ENCODE data around the gene KLHL29. TPM values are rescaled to one million over a fixed set of nuclear protein-coding genes. Genes with fewer than 3 reads are reported as not detected.

The KLHL29 gene
- total RNA-seq, 1 experiment from 2014 or later = 3.8 TPM

DNA sequence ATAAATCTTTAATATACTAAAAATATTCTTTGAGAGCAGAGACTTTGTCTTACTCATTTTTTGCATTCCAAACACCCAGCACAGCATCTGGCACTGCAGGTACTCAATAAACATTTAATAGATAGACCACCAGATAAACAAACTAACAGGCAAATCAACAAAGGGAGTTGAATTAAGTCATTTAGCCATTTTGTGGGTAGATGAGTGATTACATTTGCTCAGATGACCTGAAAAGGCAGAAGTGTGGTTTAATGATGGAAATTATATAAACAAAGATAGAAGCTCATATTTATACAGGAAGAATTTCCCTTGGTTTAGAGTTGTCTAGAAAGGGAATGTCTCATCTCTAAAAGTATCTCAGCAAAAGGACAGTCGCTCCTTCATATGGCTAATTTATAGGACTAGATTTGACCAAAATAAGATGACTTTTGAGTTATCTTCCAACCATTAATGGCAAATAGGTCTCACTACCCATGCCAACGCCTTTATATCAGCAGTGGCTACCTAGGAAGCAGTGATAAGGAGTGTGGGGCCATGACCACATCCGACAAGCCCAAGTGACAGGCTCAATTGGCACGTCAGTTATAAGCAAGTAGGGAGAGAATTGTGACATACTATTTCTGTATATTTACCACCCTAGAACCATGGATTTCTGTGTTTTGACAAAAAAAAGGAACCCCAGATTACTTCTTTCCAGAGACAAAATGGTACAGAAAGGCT lies 368.5 kb downstream of the KLHL29 start:
- no peaks in the 10 kb centered on the region; the same call in 1 of the 2 replicates for H3K36me3 ChIP-seq (ENCODE audit: insufficient read depth, low read length)
- no peaks in the 10 kb centered on the region for H3K9me3 ChIP-seq (ENCODE audit: low read length)
- no peak overlapping the region for H3K4me3 ChIP-seq (ENCODE audit: low read length)

DNA sequence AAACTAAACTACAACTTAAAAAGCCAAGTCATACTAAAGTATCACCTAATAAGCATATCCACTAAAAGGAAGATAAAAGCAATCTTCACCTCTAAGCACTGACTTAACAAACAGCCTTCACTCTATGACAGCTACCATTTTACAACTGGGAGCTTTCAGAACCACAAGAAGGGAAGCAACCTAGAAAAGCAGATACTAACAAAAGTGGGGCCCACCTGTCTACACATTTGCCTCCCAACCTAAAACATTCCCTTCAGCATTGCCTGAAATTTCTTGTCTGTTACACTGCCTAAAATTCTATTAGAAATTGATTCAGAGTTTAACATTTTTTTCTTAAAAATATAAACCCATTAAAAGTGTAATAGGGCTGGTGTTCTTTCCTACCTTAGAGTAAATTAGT lies 370.0 kb downstream of the KLHL29 start:
- no peak overlapping the region for H2AFZ ChIP-seq (ENCODE audit: low read length)
- no peaks in the 10 kb centered on the region; the same call in 1 of the 2 replicates for H3K36me3 ChIP-seq (ENCODE audit: insufficient read depth, low read length)
- peaks cover 7% of the 10 kb centered on the region for H3K4me1 ChIP-seq (ENCODE audit: low read length)
- H3K27me3 ChIP-seq (ENCODE audit: low read length) = no peaks in the 10 kb centered on the region
- H3K9me2 ChIP-seq (replicated peaks; ENCODE audit: insufficient read depth, low read length) = no peaks in the 10 kb centered on the region
- DNase-seq = no peak
- no peak overlapping the region for H3K4me3 ChIP-seq (ENCODE audit: low read length)
- H3K27ac ChIP-seq (ENCODE audit: low read length) = no peak overlapping the region
- no peaks in the 10 kb centered on the region for H4K20me1 ChIP-seq (ENCODE audit: insufficient read depth, low read depth, low read length)
- H3K9ac ChIP-seq (ENCODE audit: low read length) = no peak overlapping the region
- H3K79me2 ChIP-seq (ENCODE audit: low read length) = no peaks in the 10 kb centered on the region
- H3K9me3 ChIP-seq (ENCODE audit: low read length) = no peaks in the 10 kb centered on the region
- no peak overlapping the region for H3K4me2 ChIP-seq (ENCODE audit: low read depth, low read length, poor library complexity, severe bottlenecking)

More for the DNA sequence above, 368.5 kb downstream of the KLHL29 start:
- no peak for DNase-seq
- H3K9me2 ChIP-seq (replicated peaks; ENCODE audit: insufficient read depth, low read length) = no peaks in the 10 kb centered on the region
- H3K27ac ChIP-seq (ENCODE audit: low read length) = no peak overlapping the region
- H3K79me2 ChIP-seq (ENCODE audit: low read length) = no peaks in the 10 kb centered on the region
- no peak overlapping the region for H3K4me2 ChIP-seq (ENCODE audit: low read depth, low read length, poor library complexity, severe bottlenecking)
- H4K20me1 ChIP-seq (ENCODE audit: insufficient read depth, low read depth, low read length) = no peaks in the 10 kb centered on the region
- H3K9ac ChIP-seq (ENCODE audit: low read length) = no peak overlapping the region
- no peak overlapping the region for H2AFZ ChIP-seq (ENCODE audit: low read length)
- H3K27me3 ChIP-seq (ENCODE audit: low read length) = no peaks in the 10 kb centered on the region
- H3K4me1 ChIP-seq (ENCODE audit: low read length) = peaks cover 7% of the 10 kb centered on the region

DNA sequence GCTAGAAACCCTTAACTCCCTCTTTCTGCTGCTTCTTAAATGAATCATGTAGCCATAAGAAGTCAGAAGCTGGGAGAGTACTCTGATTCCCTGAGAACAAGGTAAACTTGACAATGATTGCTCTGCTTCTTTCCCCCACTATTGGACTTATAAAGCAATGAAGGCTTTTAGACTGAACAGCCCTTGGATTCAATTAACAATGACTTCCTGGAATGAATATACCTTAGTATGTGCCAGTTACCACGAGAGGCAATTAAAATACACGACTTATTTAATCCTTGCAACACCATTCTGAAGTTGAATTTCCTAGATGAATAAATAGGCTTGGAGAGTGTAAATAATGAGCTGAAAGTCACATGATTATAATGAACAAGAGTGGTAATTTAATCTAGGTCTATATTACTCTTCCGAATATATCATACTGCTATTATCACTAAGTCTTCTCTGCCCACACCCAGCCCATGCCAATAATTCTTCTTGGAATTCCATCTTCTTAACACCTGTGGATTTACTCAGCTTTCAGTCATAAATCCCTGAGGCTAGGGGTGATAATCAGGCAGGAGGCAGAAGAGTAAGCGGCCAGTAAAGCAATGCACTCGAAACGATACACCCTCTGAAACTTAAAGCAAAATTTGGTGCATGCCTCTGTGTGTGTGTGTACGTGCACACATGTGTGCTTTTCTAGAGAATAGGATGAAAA lies 371.8 kb downstream of the KLHL29 start:
- Histone ChIP-seq H4K20me1 (ENCODE audit: insufficient read depth, low read depth, low read length) (no peaks in the 10 kb centered on the region), H3K9ac (ENCODE audit: low read length) (no peak overlapping the region), H3K9me2 (replicated peaks; ENCODE audit: insufficient read depth, low read length) (no peaks in the 10 kb centered on the region), H3K27me3 (ENCODE audit: low read length) (no peaks in the 10 kb centered on the region), H3K9me3 (ENCODE audit: low read length) (no peaks in the 10 kb centered on the region), H3K36me3 (ENCODE audit: insufficient read depth, low read length) (peaks cover 3% of the 10 kb centered on the region; the same call in 1 of the 2 replicates), H2AFZ (ENCODE audit: low read length) (no peak overlapping the region), H3K4me2 (ENCODE audit: low read depth, low read length, poor library complexity, severe bottlenecking) (no peak overlapping the region), H3K79me2 (ENCODE audit: low read length) (no peaks in the 10 kb centered on the region), H3K4me1 (ENCODE audit: low read length) (no peaks in the 10 kb centered on the region), H3K27ac (ENCODE audit: low read length) (no peak overlapping the region), H3K4me3 (ENCODE audit: low read length) (no peak overlapping the region)
- no peak for DNase-seq

DNA sequence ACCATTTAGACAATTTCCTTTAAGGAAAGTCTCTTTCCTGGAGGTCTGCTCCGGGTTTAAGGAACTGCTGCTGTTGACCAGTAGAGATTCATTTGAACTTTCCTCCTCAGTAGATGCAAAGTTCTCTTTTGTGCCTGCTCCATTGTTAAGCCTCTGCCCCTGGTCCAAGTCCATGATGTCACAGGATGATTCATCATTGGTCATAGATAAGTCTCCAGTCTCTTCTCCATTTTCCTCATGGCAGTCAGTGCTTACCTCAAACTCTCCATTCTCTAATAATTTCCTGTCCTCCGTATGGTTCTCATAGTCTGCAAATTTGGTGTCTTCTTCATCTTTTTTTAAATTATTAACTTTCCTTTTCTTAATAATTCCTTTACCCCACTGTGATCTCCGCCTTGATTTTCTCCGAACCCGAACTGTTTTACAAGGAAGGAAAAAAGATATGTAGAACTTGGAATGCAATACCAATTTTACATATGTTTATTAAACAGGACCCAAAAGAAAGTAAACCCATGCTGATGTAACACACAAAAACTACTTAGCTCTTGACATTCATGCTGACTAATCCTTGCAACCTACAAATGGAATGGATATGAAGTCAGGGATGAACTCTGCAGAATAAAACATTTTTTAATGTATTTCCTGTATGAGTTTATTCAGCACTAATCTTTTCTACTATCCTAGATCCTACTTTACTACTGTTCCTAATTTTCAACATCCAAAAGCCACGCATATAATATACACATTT lies 372.9 kb downstream of the KLHL29 start:
- Histone ChIP-seq H2AFZ (ENCODE audit: low read length) (no peak overlapping the region), H3K4me3 (ENCODE audit: low read length) (no peak overlapping the region), H3K9me2 (replicated peaks; ENCODE audit: insufficient read depth, low read length) (no peaks in the 10 kb centered on the region), H3K9ac (ENCODE audit: low read length) (no peak overlapping the region), H3K9me3 (ENCODE audit: low read length) (no peaks in the 10 kb centered on the region), H3K4me2 (ENCODE audit: low read depth, low read length, poor library complexity, severe bottlenecking) (no peak overlapping the region), H3K27ac (ENCODE audit: low read length) (no peak overlapping the region), H3K4me1 (ENCODE audit: low read length) (no peaks in the 10 kb centered on the region), H3K79me2 (ENCODE audit: low read length) (no peaks in the 10 kb centered on the region), H3K36me3 (ENCODE audit: insufficient read depth, low read length) (peaks cover 3% of the 10 kb centered on the region; the same call in 1 of the 2 replicates), H3K27me3 (ENCODE audit: low read length) (no peaks in the 10 kb centered on the region), H4K20me1 (ENCODE audit: insufficient read depth, low read depth, low read length) (no peaks in the 10 kb centered on the region)
- no peak for DNase-seq
